Measurements from ENCODE around the gene ERH.
"Not testable (repeated sequence)": the region's sequence is repeated elsewhere in the genome, so short reads cannot be mapped to it uniquely, and the experiment has no call there.

Gene ERH

GRCh38 chr14:69400154-69400553, 2.1 kb upstream of the ERH start:
- ChIA-PET POLR2A (no interaction called here), CTCF (no interaction called here)
- TF ChIP-seq CTCF (IDR thresholded peaks at IDR 0.05; ENCODE audit: control extremely low read depth, extremely low read depth, low read depth, missing control alignments) = no peak
- no peak for DNase-seq (ENCODE audit: extremely low spot score)

GRCh38 chr14:69399750-69400149, 1.7 kb upstream of the ERH start:
- ChIA-PET POLR2A (no interaction called here), CTCF (no interaction called here)
- no peak for TF ChIP-seq CTCF (IDR thresholded peaks at IDR 0.05; ENCODE audit: control extremely low read depth, extremely low read depth, low read depth, missing control alignments)
- no peak for DNase-seq (ENCODE audit: extremely low spot score)

- TF ChIP-seq CTCF (IDR thresholded peaks at IDR 0.05; ENCODE audit: control extremely low read depth, extremely low read depth, low read depth, missing control alignments) = no peak
- CTCF ChIA-PET = interaction anchor here (0.7 to 1.4 kb wide), 3 partner anchors 8 to 57 kb away, joined by 3 to 4 read pairs (median 3); no protein-coding TSS in a partner anchor
- no peak for DNase-seq (ENCODE audit: extremely low spot score)
- POLR2A ChIA-PET = interaction anchor here (1.2 to 1.7 kb wide), 2 partner anchors 13 to 44 kb away, joined by 8 to 9 read pairs; no protein-coding TSS in a partner anchor
Observed at GRCh38 chr14:69398818-69399210, 715 bp upstream of the ERH start.

GRCh38 chr14:69395929-69396328, 2.2 kb downstream of the ERH start:
- POLR2A ChIA-PET = interaction anchor here (0.7 to 1.1 kb wide), 2 partner anchors 11 to 94 kb away, joined by 3 to 5 read pairs; no protein-coding TSS in a partner anchor
- CTCF ChIA-PET = interaction anchor here (1.2 to 2.5 kb wide), 2 partner anchors 14 to 134 kb away, joined by 3 to 6 read pairs; no protein-coding TSS in a partner anchor
- no peak for DNase-seq (ENCODE audit: extremely low spot score)
- TF ChIP-seq CTCF (IDR thresholded peaks at IDR 0.05; ENCODE audit: control extremely low read depth, extremely low read depth, low read depth, missing control alignments) = no peak

- DNase-seq (ENCODE audit: extremely low spot score) = peak; percentile 29
- TF ChIP-seq CTCF (IDR thresholded peaks at IDR 0.05; ENCODE audit: control extremely low read depth, extremely low read depth, low read depth, missing control alignments) = no peak
- ChIA-PET POLR2A (no interaction called here), CTCF (no interaction called here)
Observed at GRCh38 chr14:69392481-69392880, 5.6 kb downstream of the ERH start.

- DNase-seq (ENCODE audit: extremely low spot score); POLR2A ChIA-PET: not testable (repeated sequence)
- CTCF ChIA-PET = interaction anchor here (1.1 kb wide), 1 partner anchor 24 kb away, joined by 3 read pairs; no protein-coding TSS in a partner anchor
Observed at GRCh38 chr14:69391400-69391799, 6.7 kb downstream of the ERH start.

GRCh38 chr14:69387311-69387710, 10.8 kb downstream of the ERH start:
- ChIA-PET CTCF (interaction anchor here (1.1 to 1.2 kb wide), 2 partner anchors 10 to 18 kb away, joined by 3 read pairs; partner anchors contain the start of gene ERH), POLR2A (no interaction called here)
- no peak for TF ChIP-seq CTCF (IDR thresholded peaks at IDR 0.05; ENCODE audit: control extremely low read depth, extremely low read depth, low read depth, missing control alignments)

More at GRCh38 chr14:69387311-69387710, 10.8 kb downstream of the ERH start:
- DNase-seq (ENCODE audit: extremely low spot score) = no peak

Measured in GM10248 (cell line).